LNCaP clone FGC (cell line): Measurements from ENCODE around the gene NTN1.
"Not testable (repeated sequence)": the region's sequence is repeated elsewhere in the genome, so short reads cannot be mapped to it uniquely, and the experiment has no call there.

ENCODE experiments used
- DNase-seq: peaks from one replicate; pipeline ENCODE4 v3.0.0-alpha.2; 2011; ENCODE audit warnings: low read depth
- H3K4me3 ChIP-seq: 2 replicates; pipeline ENCODE4 v1.5.1; 2011; ENCODE audit warnings: mild to moderate bottlenecking, low read depth, low read length, control low read depth
- TF ChIP-seq, protein P1 (sequence below): IDR thresholded peaks from 2 replicates; pipeline ENCODE4 v1.5.1; 2012; ENCODE audit warnings: mild to moderate bottlenecking; ENCODE audit not compliant: control insufficient read depth, insufficient read depth; ENCODE audit errors: extremely low read depth

The NTN1 gene

GRCh38 chr17:9021158-9021991 is at the start of gene NTN1:
Gene NTN1, plus strand, starts transcription at chr17:9021510. Its CDS starts 864 bp downstream, at chr17:9022374.
- peak within 1 kb of the TSS; percentile 44 for H3K4me3 ChIP-seq
- no peak for DNase-seq
- TF ChIP-seq, protein P1, sequence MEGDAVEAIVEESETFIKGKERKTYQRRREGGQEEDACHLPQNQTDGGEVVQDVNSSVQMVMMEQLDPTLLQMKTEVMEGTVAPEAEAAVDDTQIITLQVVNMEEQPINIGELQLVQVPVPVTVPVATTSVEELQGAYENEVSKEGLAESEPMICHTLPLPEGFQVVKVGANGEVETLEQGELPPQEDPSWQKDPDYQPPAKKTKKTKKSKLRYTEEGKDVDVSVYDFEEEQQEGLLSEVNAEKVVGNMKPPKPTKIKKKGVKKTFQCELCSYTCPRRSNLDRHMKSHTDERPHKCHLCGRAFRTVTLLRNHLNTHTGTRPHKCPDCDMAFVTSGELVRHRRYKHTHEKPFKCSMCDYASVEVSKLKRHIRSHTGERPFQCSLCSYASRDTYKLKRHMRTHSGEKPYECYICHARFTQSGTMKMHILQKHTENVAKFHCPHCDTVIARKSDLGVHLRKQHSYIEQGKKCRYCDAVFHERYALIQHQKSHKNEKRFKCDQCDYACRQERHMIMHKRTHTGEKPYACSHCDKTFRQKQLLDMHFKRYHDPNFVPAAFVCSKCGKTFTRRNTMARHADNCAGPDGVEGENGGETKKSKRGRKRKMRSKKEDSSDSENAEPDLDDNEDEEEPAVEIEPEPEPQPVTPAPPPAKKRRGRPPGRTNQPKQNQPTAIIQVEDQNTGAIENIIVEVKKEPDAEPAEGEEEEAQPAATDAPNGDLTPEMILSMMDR: no peak

- TF ChIP-seq, protein P1: no peak
- DNase-seq: no peak
- H3K4me3 ChIP-seq: no peak overlapping the region
Observed at GRCh38 chr17:8975091-8975725, 46.1 kb upstream of the NTN1 start.

- no peak overlapping the region for H3K4me3 ChIP-seq
- TF ChIP-seq, protein P1: no peak
- no peak for DNase-seq
Observed at GRCh38 chr17:8976638-8977037, 44.7 kb upstream of the NTN1 start.

DNA sequence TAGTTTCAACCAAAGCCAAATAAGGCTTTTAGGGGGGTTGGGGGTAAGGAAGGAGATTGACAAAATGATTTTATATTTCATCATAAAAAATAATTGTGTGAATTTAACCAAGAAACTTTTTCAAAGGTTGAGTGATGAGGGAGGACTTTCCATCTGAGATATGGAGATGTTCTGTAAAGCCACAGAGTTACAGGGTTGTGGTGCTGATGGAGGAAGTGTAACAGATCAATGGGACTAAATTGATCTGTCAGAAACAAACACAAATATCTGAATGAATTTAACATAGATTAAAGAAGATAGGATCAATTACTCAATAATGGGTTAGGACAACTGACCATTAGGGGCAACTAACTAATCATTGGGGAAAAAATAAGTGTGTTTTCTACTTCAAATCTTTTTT is 41.6 kb upstream of the NTN1 start:
- no peak for DNase-seq
- TF ChIP-seq, protein P1: no peak
- no peak overlapping the region for H3K4me3 ChIP-seq

GRCh38 chr17:8981443-8981842 is 39.9 kb upstream of the NTN1 start:
- DNase-seq: no peak
- TF ChIP-seq, protein P1: no peak
- H3K4me3 ChIP-seq: no peak overlapping the region

DNA sequence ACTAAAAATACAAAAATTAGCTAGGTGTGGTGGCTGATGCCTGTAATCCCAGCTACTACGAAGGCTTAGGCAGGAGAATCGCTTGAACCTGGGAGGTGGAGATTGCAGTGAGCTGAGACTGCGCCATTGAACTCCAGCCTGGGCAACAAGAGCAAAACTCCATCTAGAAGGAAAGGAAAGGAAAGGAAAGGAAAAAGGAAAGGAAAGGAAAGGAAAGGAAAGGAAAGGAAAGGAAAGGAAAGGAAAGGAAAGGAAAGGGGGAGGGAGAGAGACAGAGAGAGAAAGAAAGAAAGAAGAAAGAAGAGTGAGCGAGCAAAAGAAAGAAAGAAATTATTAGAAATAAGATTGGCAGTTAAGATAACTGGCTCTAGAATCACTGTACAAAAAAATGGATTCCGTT is 37.1 kb upstream of the NTN1 start:
- not testable (repeated sequence) for DNase-seq, H3K4me3 ChIP-seq

DNA sequence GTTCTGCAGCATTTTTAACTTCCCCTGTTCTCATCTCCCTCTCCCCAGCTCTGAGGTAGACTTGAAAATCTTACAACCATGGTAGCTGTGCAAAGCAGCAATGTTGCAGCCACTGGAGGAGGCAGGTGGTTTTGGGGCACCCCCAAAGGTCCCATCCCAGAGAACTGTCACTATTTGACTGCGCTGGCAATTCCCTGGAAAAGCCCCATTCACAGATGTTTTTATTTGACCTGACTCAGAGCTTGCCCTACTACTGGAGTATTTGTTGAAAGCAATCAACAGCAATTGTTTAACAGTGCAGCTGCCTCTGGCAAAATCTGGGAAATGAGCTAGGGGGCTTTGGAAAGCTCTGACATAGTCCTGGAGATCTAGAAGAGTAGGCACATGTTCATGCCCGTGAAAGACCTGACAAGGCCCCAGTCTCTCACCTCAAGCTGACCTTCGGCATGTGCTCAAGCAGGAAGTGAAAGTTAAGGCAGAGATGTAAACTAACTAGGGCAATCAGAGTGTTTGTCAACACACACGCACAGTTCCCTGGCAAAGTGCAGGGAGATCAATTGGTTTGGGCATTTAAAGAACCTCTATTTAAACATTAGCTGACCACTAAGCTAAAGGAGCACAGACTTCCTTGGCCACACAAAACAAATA is 36.1 kb upstream of the NTN1 start:
- DNase-seq: no peak
- no peak overlapping the region for H3K4me3 ChIP-seq
- TF ChIP-seq, protein P1: no peak
